Hepatocyte (in vitro differentiated cells): Measurements from ENCODE around the gene MBNL1.

ENCODE experiments used
- EZH2 ChIP-seq: fragments of 200-600 bp; sonication (generic); IDR thresholded peaks from 2 replicates; pipeline ENCODE4 v1.6.1; 2016; ENCODE audit warnings: antibody characterized with exemption, mild to moderate bottlenecking, borderline replicate concordance
- EZH2phosphoT487 ChIP-seq: fragments of 200-600 bp; sonication (generic); IDR thresholded peaks from one replicate; pipeline ENCODE4 v1.6.1; 2018; ENCODE audit warnings: antibody characterized with exemption, mild to moderate bottlenecking, low read depth, moderate library complexity; ENCODE audit not compliant: unreplicated experiment, severe bottlenecking
- TF ChIP-seq, protein P1 (sequence below): fragments of 200-600 bp; sonication (generic); IDR thresholded peaks from 2 replicates; pipeline ENCODE4 v1.5.1; 2016; ENCODE audit warnings: antibody characterized with exemption, mild to moderate bottlenecking; ENCODE audit not compliant: poor library complexity

DNA sequence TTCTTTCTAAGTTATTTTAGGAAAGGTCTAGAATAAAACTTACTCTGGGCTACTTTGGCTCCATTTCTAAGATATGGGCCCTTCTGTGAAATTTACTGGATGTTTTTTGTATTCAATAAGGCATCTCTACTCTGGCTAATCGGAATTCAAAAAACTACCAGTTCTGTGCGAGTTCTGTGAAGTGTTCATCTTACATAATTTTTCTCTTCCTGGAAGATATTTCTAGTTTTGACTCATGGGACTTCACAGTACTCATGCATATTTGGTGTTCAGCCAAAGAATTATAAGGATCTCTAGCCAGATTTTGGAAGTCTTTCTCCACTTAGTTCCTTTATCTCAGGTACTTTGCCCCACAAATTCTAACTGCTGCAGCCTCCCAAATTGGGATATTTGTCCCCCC, 46.4 kb upstream of the MBNL1 start:
- TF ChIP-seq EZH2phosphoT487 (no peak), EZH2 (no peak)
- TF ChIP-seq, protein P1, sequence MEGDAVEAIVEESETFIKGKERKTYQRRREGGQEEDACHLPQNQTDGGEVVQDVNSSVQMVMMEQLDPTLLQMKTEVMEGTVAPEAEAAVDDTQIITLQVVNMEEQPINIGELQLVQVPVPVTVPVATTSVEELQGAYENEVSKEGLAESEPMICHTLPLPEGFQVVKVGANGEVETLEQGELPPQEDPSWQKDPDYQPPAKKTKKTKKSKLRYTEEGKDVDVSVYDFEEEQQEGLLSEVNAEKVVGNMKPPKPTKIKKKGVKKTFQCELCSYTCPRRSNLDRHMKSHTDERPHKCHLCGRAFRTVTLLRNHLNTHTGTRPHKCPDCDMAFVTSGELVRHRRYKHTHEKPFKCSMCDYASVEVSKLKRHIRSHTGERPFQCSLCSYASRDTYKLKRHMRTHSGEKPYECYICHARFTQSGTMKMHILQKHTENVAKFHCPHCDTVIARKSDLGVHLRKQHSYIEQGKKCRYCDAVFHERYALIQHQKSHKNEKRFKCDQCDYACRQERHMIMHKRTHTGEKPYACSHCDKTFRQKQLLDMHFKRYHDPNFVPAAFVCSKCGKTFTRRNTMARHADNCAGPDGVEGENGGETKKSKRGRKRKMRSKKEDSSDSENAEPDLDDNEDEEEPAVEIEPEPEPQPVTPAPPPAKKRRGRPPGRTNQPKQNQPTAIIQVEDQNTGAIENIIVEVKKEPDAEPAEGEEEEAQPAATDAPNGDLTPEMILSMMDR = no peak
